ENCODE data around the gene OLFML2A.

Gene OLFML2A

DNA sequence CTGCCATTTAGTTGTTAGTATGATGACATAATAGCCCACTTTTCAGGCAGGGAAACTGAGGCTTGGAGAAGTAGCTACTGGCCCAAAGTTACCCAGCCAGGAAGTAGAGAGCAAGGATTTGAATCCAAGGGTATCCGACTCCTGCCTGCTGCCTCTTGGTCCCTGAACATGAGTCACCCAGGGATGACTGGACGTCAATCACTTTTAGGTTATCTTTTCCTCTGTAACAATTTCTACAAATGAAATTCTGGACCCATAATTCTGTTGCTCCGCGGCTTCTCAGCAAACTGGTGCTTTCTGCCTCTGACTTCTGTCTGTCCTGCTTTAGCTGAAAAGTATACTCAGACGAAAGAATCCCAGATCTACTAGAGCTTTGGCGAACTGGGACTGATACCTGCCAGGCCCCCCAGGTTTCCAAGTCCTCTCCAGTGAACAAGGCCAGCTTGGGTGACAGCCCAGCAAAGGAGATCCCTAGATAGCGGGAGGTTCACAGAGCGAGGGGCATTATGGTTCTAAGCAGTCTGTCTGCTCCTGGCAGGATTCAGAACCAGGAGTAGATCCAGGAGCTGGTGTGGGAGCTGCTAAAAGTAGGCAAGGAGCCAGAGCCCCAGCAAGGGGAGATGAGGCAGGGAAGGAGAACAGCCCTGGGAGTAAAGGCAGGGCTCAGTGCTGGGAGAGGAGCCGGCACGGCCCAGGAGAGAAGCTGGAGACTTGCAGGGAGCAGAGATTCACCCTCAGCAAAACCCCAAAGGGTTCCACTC is 20.6 kb downstream of the OLFML2A start:
- DNase-seq (ENCODE audit: low read depth in 2 of 2) = no peak

GRCh38 chr9:124799274-124800006 is 22.5 kb downstream of the OLFML2A start:
- DNase-seq (ENCODE audit: low read depth in 2 of 2) = no peak

- no peak for DNase-seq (ENCODE audit: low read depth in 2 of 2)
Observed at GRCh38 chr9:124800306-124801259, 23.6 kb downstream of the OLFML2A start.

DNA sequence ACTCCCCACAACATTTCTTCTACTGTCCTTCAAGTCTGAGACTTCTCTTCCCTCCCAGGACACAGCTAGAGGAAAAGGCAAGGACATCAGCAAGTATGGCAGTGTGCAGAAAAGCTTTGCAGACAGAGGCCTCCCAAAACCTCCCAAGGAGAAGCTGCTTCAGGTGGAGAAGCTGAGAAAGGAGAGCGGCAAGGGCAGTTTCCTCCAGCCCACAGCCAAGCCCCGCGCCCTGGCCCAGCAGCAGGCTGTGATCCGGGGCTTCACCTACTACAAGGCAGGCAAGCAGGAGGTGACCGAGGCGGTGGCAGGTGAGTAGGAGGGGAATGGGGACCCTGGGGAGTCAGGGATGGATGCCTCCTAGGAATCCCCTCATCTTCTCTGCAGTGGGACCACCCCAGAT is 24.4 kb downstream of the OLFML2A start:
- DNase-seq (ENCODE audit: low read depth in 2 of 2) = no peak

- no peak for DNase-seq (ENCODE audit: low read depth in 2 of 2)
Observed at GRCh38 chr9:124802426-124802825, 25.5 kb downstream of the OLFML2A start.

DNA sequence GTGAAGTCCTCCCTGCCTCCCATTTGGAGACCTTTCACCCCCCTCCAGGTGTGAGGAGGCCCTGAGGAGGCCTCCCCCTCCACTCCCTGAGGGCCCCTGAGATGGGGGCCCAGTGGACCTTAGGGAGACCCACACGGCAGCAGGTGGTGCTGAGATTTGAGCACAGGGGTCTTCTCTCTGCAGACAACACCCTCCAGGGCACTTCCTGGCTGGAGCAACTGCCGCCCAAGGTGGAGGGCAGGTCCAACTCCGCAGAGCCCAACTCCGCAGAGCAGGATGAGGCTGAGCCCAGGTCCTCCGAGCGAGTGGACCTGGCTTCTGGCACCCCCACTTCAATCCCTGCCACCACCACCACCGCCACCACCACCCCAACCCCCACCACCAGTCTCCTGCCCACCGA is 27.0 kb downstream of the OLFML2A start:
- no peak for DNase-seq (ENCODE audit: low read depth in 2 of 2)

- no peak for DNase-seq (ENCODE audit: low read depth in 2 of 2)
Observed at GRCh38 chr9:124805186-124805585, 28.3 kb downstream of the OLFML2A start.

GRCh38 chr9:124808246-124808956 is 31.5 kb downstream of the OLFML2A start:
- no peak for DNase-seq (ENCODE audit: low read depth in 2 of 2)

GRCh38 chr9:124809211-124809610 is 32.3 kb downstream of the OLFML2A start:
- no peak for DNase-seq (ENCODE audit: low read depth in 2 of 2)

- no peak for DNase-seq (ENCODE audit: low read depth in 2 of 2)
Observed at GRCh38 chr9:124809741-124810500, 33.0 kb downstream of the OLFML2A start.

DNA sequence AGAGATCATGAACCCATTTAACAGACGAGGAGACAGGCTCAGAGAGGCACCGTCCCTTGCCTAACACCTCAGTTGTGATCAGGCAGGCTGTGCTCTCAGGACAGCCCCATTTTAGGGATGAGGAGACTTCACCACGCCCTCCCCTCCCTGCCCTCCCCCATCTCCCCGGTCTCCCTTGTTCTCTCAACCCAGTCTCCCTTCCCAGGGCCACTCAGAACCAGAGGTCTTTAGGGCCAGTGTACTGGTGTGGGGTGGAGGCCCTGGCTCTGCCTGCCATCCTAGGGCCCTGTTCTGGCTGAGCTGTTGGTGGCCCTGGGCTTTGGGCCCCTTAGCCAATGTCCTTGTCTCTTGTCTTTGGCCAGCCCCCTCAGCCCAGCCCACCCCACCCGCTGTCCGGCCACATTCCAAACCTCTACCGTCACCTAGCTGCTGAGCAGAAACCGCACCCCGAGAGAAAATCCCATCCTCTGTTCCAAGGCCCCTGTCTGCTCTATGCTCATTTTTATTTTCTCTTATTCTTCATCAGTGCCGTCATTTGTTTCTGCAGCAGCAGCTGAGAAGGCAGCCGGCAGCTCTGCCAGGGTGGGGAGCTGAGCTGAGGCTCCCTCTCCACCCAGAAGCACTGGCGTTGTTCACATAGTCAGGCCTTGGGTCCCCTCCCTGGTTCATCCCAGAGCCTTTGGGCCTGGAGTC is 33.9 kb downstream of the OLFML2A start:
- no peak for DNase-seq (ENCODE audit: low read depth in 2 of 2)

GRCh38 chr9:124812441-124812876 is 35.5 kb downstream of the OLFML2A start:
- no peak for DNase-seq (ENCODE audit: low read depth in 2 of 2)

GRCh38 chr9:124813041-124813440 is 36.1 kb downstream of the OLFML2A start:
- DNase-seq (ENCODE audit: low read depth in 2 of 2) = no peak

DNA sequence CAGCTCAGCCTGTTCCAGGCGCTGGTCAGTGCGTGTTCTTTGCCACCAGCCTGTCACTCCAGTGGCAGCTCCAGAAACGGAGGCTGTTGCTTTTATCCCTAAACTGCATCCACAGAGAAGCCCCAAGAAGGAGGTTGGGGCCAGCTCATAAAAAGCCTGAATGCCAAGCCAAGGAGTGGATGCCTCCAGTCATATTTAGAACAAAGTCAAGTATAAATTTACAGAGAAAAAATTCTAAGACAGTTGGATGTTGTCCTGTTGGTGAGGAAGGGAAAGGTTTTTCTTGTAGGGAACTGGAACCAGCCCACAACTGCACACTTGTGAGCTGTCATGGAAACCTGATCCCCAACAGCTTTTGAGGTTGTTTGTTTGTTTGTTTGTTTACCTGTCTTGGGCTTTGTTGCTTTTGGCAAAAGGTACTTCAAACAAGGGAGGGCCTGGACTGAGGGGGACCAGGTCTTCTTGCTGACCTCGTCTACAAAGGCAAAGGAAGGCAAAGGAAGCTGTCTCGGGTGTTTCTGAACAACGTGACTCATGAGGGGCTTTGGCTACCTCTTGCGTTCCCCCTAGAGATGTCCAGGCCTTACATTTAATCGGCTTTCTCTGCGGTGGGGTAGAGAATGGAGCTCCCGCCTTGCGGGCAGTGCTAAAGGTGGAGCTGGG is 36.7 kb downstream of the OLFML2A start:
- DNase-seq (ENCODE audit: low read depth in 2 of 2) = no peak

GRCh38 chr9:124814164-124814535 is 37.2 kb downstream of the OLFML2A start:
- no peak for DNase-seq (ENCODE audit: low read depth in 2 of 2)

DNA sequence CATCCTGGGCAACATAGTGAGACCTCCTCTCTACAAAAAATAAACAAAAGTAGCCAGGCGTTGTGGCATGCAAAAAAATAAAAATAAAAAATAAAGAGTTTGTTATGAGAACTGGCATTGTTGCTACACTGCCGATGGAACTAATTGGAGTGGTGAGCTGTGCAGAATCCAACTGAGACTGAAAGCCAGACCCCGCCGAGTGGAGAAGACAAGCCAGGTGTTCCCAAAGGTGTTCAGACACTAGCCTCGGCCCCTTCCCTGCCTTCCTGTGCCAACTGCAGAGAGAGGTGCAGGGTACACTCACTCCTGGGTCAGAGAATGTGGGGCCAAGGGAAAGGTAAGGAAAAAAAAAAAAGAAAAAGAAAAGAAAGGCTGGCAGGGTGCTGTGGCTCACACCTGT is 38.7 kb downstream of the OLFML2A start:
- DNase-seq (ENCODE audit: low read depth in 2 of 2) = no peak

DNA sequence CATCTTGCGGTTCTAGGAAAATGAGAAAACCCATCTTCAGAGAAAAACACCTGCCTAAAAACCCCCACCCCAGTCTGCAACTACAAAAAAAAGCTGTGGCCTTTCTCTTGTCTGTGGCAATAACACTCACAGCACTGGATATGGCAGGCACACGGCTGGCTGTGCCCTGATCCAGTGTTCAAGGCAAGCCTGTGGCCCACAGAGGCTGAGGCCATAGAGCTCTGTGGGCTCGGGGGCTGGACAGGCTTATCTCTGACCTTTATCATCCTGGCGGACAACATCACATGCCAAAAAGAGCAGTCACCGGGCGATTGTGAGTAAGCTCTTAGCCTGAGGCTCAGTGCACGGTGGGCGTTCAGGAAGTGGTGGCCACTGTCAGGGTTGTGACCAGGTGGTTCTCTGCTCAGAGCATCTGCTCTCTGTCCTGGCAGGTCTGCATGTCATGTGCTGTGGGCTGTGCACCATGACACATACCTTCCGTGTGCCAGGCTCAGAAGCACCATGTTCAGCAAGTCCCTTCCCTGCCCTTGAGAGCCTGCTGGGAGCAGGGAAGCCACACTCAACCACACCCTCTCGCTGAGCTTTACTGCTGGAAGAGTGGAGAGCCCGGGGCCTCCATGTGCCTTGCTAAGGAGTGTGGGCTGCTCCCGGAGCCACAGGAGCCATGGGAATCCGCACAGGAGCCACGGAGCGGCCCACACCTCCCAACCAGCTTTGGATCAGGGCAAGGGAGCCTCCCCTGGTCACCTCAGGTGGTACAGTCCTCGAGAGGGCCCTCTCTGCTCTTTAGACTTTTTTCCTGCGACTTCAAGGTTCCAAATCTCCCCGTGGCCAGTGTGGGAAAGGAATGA is 41.7 kb downstream of the OLFML2A start:
- no peak for DNase-seq (ENCODE audit: low read depth in 2 of 2)

Measured in stimulated activated CD4-positive, alpha-beta T cell treated with anti-CD3 and anti-CD28 coated beads, Interleukin-4, amount 100 ng/mL, for 48 hours (primary cell).